NCI-H1436 (cell line): ENCODE data around the gene ROBO3.

ENCODE experiments used
- DNase-seq: peaks from one replicate; lab custom pipeline; 2025; lab: John Stamatoyannopoulos, UW

Gene ROBO3

DNA sequence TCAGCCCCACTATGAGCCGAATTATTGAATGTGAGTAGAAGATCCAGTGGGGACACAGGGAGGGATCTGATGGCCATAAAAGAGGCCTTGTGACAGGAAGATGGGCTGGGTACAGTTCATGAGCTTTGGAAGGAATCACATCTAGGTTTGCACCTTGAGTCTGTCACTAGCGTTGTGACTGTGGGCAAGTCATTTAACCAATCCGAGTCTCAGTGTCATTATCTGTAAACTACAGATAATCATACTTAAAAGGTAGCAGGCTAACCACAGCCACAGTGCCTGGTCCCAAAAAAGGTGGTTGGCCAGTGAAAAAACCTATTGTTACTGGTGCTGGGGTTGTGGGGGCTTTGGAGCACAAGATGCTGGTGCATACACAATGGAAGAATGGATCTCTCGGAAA lies 57.6 kb downstream of the ROBO3 start:
- DNase-seq, result no peak

DNA sequence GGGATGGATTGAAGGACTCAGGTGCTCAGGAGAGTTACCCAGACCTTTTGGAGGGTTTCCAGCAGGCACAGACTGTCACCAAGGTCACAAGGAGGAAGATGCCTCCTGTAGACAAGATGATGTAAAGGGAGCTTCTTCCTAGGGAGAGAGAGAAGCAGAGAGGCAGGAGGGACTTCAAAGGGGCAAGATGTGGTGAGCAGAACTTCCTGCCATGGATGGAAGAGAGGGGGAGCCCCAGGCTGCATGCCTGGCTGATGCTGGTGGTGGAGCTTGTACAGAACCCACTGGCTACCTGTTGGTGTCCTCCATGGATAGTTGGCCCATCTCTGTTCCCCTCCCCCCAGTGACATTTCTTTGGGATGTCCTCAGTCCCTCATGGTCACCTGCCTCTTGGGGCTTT lies 58.1 kb downstream of the ROBO3 start:
- no peak for DNase-seq

DNA sequence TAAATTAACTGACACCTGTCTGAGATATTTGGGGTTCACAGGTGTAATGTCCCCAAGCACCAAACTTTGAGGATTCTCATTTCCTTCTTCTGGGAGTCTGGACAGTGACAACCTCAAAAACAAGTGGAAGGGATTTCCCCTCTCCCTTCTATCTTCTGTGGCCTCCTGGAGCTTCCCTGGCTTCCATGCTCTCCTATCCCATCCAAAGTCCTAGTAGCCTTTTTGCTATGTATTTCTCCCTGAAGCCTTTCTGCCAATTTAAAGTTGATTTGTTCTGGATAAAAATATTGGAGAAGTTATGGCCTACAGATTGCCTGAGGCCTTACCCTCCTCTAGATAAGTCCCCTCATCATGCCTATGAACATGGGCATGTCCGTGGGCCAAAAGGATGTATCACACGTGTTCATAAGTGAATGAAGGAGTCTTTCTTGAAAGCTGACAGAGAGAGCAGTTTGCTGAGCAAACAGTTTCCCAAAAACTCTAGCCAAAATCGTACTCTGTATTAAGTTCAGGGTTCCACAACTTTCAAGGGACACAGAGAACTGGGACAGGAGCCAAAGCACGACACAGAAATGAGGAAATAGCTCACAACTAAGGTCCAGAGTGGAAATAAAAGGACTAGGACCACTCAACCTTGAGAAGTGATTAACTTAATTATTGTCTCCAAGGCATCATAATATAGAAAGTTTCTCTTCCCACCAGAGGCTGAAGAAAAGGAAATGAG lies 63.9 kb downstream of the ROBO3 start:
- no peak for DNase-seq

DNA sequence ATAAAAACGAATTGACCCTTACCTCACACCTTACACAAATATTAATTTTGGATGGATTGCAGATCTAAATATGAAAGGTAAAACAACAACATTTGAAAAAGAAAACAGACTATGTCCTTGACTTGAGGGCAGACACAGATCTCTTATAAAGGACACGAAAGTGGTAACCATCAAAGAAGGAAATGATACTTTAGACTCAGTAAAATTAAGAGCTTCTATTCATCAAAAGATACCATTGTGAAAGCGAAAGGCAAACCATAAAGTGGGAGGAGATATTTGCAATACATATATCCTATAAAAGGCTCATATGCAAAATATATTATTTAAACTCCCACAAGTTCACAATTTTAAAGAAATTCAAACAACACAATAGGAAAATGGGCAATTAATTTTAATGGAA lies 65.6 kb downstream of the ROBO3 start:
- DNase-seq, result no peak
